GM18505 (cell line): ENCODE results near the gene NKTR.

Experiments used
- ATAC-seq: cut with Tn5 transposase; IDR thresholded peaks from one replicate; pipeline ENCODE4 v1.9.1; 2021; ENCODE audit not compliant: unreplicated experiment
- POLR2A ChIP-seq: IDR thresholded peaks from 4 replicates; pipeline ENCODE4 v1.6.1; 2011; ENCODE audit warnings: borderline replicate concordance; ENCODE audit not compliant: insufficient read depth, insufficient read length; ENCODE audit errors: extremely low read depth

Gene NKTR

DNA sequence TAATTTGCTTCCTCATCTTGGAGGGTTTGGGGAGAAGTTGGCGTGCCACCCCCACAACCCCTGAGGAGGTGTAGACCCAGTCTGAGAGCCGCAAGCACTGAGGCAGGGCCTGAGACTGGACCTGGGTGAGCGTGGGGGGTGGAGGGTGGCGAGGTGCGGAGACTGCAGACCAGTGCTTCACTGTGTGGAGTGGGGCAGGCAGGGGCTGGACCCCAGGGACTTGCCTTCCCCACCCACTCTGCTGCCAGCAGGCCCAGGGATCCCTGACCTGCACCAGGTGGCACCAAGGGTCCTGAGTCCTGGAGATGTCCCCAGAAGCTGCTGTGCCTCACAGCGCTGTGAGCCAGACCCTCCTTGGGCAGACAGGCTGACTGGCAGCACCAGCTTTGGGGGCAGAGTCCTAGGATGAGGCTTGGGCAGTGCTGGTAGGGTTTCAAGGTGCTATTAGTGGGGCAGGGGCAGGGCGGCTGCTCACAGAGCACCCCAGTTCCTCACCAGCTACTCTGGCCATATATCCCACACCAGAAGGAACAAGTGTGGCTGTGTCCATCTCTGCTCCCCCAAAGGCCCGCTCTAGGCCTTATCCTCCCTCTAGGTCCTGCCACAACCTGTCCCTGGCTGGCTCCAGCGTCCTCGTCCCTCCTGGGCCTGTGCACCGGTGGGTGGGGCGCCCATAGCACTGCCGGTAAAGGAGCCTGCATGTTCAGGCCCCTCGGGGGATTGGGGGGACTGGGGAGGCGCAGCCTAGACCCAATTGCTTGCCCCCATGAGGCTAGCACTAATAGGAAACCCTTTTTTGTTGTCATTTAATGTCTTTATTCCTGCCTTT is 64.8 kb downstream of the NKTR start:
- ATAC-seq, result no peak
- TF ChIP-seq POLR2A, result no peak

GRCh38 chr3:42666022-42666421 is 65.5 kb downstream of the NKTR start:
- no peak for ATAC-seq
- TF ChIP-seq POLR2A, result no peak

DNA sequence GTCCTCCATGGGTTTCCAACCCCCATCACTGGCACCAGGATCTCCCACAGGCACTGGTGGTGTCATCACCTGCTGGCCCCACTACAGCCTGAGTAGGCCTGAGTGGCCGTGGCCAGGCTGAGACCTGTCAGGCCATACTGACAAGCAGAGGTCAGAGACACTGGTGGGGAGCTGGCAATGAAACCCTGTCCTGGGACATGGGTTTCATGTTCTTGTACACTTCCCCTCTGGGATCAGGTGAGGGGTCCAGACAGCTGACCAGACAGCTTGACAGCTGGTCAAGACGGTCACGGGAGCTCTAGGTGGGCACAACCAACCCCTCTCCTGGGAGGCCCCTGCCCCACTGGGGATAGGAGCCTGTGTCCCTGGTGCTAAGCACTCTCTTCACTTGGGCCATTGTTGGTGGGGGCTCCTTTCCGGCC is 66.1 kb downstream of the NKTR start:
- no peak for TF ChIP-seq POLR2A
- ATAC-seq, result no peak

GRCh38 chr3:42667096-42667522 is 66.6 kb downstream of the NKTR start:
- no peak for TF ChIP-seq POLR2A
- no peak for ATAC-seq

DNA sequence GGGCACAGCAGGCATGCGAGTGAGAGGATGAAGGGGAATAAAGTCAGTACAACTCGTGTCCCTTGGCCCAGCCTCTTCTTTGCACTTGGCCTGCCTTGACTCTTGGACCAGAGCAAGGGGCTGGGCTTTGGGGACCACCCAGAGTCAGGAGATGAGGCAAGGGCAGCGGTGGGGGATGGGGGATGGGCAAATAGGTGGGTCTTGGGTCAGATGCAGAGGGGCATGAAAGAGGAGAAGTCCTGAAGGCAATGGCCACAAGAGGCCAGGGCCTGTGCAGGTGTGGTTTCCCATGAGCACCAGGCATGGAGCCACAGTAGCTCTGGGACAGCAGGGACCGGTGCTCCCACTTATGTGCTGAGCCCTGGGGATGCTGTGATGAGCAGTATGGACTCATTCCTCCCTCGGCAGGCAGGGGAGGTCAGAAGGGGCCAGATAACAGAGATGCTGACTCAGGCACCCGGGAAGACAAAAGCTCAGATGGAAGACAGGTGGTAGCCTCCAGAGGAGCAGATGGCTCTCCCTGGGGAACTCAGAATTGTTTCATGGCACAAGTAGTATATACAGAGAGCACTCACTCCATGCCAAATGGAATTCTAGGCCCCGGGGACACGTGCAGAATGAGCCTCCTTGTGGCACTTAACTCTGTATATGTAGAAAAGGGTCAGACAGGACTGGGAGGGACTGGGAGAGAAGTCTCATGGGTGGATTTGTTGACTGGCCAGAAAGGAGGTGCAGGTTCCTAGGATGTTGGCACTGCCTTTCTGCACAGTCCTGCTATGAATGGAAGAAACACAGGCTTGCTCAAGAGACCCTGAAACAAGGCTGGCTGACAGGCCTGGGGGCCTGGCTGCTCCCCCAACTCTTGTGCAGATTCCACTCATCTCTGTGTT is 67.3 kb downstream of the NKTR start:
- no peak for ATAC-seq
- TF ChIP-seq POLR2A, result no peak

DNA sequence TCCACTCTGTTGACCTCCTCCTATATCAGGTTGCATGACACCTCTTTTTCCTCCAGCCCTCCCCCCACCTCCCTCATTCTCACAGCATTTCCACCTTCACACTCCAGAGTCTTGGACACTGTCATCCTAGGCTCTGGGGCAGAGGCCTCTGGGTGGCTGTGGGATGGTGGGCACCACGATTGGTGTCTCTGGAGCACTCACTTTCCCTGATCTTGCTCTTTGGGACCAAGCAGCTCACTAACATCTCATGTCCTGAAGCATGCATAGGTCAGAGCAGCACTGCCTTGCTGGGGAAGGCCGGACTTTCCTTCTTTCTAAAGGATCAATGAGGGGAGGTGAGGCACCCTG is 67.9 kb downstream of the NKTR start:
- TF ChIP-seq POLR2A, result no peak
- ATAC-seq, result no peak

GRCh38 chr3:42668793-42669217 is 68.3 kb downstream of the NKTR start:
- ATAC-seq, result no peak
- no peak for TF ChIP-seq POLR2A

DNA sequence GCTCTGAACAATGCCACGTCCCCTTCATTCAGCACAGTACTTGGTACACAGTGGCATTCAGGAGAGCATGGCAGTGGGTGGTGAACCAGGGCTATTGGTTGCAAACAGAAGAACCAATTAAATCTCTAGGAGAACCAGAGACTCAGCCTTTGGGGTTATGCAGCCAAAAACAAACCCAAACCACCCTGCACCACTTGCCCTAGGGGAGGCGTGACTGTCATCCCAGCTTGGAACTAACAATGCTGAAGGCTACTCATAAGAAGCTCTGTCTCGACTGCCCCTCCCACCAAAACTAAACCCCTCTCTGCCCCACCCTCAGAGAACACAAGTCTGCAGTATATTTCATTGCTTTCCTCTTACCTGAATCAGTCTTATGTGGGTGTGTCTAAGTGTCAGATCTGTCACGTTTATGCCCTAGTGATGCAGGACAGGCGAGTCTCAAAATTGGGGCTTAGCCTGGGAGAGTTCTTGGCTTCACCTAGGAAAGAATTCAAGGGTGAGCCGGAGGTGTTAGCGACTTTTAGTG is 69.6 kb downstream of the NKTR start:
- no peak for TF ChIP-seq POLR2A
- no peak for ATAC-seq

GRCh38 chr3:42670670-42671069 is 70.2 kb downstream of the NKTR start:
- TF ChIP-seq POLR2A, result no peak
- no peak for ATAC-seq

DNA sequence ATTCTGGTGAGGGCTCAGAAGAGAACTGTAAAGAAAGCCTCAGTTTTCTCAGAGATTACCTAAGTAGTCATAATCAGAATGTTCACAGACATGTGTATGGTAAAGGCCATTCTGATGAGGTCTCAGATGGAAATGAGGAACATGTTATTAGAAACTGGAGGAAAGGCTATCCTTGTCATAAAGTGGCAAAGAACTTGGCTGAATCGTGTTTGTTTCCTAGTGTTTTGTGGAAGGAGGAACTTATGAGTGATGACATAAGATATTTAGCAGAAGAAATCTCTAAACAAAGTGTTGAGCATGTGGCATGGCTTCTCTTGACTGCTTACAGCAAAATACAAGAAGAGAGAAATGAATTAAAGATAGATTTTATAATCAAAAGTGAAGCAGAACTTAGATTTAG is 72.0 kb downstream of the NKTR start:
- TF ChIP-seq POLR2A, result no peak
- no peak for ATAC-seq

DNA sequence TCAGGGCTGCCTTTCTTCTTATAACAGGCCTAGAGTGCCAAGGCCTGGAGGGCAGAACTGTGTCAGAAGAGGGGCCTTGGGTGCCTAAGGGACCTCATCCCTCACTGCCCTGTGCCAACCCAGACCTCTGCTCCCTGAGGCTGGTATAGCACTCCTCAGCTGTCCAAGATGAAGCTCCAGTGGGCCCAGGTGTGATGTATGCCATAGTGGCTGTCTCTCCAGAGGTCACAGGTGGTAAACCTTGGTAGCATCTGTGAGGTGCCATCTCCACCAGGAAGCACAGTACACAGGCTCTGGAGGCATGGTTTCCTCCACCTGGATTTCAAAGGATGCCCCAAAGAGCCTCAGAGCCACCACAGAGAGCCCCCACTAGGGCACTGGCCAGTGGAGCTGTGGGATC is 72.6 kb downstream of the NKTR start:
- TF ChIP-seq POLR2A, result no peak

GRCh38 chr3:42674146-42674545 is 73.7 kb downstream of the NKTR start:
- ATAC-seq, result no peak
- no peak for TF ChIP-seq POLR2A

More for the DNA sequence above, 72.6 kb downstream of the NKTR start:
- ATAC-seq, result no peak

GRCh38 chr3:42675909-42676308 is 75.4 kb downstream of the NKTR start:
- no peak for TF ChIP-seq POLR2A
- ATAC-seq, result no peak
